Neural progenitor cell (in vitro differentiated cells): ENCODE results near the gene CPN2. TPM values are rescaled to one million over a fixed set of nuclear protein-coding genes. Genes with fewer than 3 reads are reported as not detected.

Experiments
- DNase-seq: peaks from one replicate; pipeline ENCODE4 v3.0.0-alpha.2; 2016; ENCODE audit warnings: low spot score
- H2AFZ ChIP-seq: fragments of 200-600 bp; sonication (generic); replicated peaks from 2 replicates; pipeline ENCODE4 v1.6.1; 2016; ENCODE audit warnings: antibody characterized with exemption
- H3F3A ChIP-seq: fragments of 200-600 bp; sonication (generic); 2 replicates; pipeline ENCODE4 v1.6.1; 2016; ENCODE audit warnings: antibody characterized with exemption, low read depth
- H3K27ac ChIP-seq: fragments of 200-600 bp; sonication (generic); 2 replicates; pipeline ENCODE4 v1.5.1; 2016; ENCODE audit warnings: mild to moderate bottlenecking
- H3K27me3 ChIP-seq: fragments of 200-600 bp; sonication (generic); 2 replicates; pipeline ENCODE4 v1.6.1; 2016; ENCODE audit warnings: mild to moderate bottlenecking, moderate library complexity
- H3K36me3 ChIP-seq: fragments of 200-600 bp; sonication (generic); 2 replicates; pipeline ENCODE4 v1.5.1; 2016
- H3K4me1 ChIP-seq: fragments of 200-600 bp; sonication (generic); 2 replicates; pipeline ENCODE4 v1.6.1; 2016; ENCODE audit warnings: mixed run types
- H3K4me2 ChIP-seq: fragments of 200-600 bp; sonication (generic); 2 replicates; pipeline ENCODE4 v1.6.1; 2016
- H3K4me3 ChIP-seq: fragments of 200-600 bp; sonication (generic); 2 replicates; pipeline ENCODE4 v1.5.1; 2016
- H3K79me2 ChIP-seq: fragments of 200-600 bp; sonication (generic); 2 replicates; pipeline ENCODE4 v1.6.1; 2016; ENCODE audit warnings: low read depth
- H3K9ac ChIP-seq: fragments of 200-600 bp; sonication (generic); 2 replicates; pipeline ENCODE4 v1.6.1; 2016
- H3K9me3 ChIP-seq: fragments of 200-600 bp; sonication (generic); 2 replicates; pipeline ENCODE4 v1.5.1; 2016; ENCODE audit warnings: low read depth
- H4K20me1 ChIP-seq: fragments of 200-600 bp; sonication (generic); 2 replicates; pipeline ENCODE4 v1.6.1; 2016; ENCODE audit warnings: low read depth
- H3K27ac Mint-ChIP-seq: 3 replicates; pipeline ENCODE4 v1.8.0; 2021; ENCODE audit warnings: mixed read lengths
- H3K27me3 Mint-ChIP-seq: 2 replicates; pipeline ENCODE4 v1.8.0; 2022; ENCODE audit warnings: low read depth, mild to moderate bottlenecking, inconsistent platforms, moderate library complexity, mixed read lengths; ENCODE audit not compliant: insufficient read depth
- H3K36me3 Mint-ChIP-seq: 3 replicates; pipeline ENCODE4 v1.8.0; 2021; ENCODE audit warnings: mixed read lengths
- H3K4me1 Mint-ChIP-seq: 3 replicates; pipeline ENCODE4 v1.8.0; 2021; ENCODE audit warnings: mixed read lengths
- H3K4me3 Mint-ChIP-seq: 3 replicates; pipeline ENCODE4 v1.8.0; 2021; ENCODE audit warnings: mild to moderate bottlenecking, moderate library complexity, mixed read lengths
- H3K9me3 Mint-ChIP-seq: 3 replicates; pipeline ENCODE4 v1.8.0; 2020; ENCODE audit warnings: mixed read lengths
- EZH2 ChIP-seq: fragments of 200-600 bp; sonication (generic); IDR thresholded peaks from 2 replicates; pipeline ENCODE4 v1.6.1; 2017; ENCODE audit warnings: antibody characterized with exemption, mild to moderate bottlenecking, moderate library complexity
- EZH2phosphoT487 ChIP-seq: fragments of 200-600 bp; sonication (generic); IDR thresholded peaks from 2 replicates; pipeline ENCODE4 v1.6.1; 2017; ENCODE audit warnings: antibody characterized with exemption
- total RNA-seq: library from RNA; depleted of rRNA; stranded (reverse); fragments of >200 nt; gene quantifications from 2 replicates; pipeline ENCODE4 v1.2.3, GENCODE V29; 2015; ENCODE audit warnings: low replicate concordance
- TF ChIP-seq, protein P1 (sequence below): fragments of 200-600 bp; sonication (generic); IDR thresholded peaks from 2 replicates; pipeline ENCODE4 v1.5.1; 2017; ENCODE audit warnings: antibody characterized with exemption, mild to moderate bottlenecking

The CPN2 gene
- total RNA-seq, 1 donor from 2014 or later, result not detected

DNA sequence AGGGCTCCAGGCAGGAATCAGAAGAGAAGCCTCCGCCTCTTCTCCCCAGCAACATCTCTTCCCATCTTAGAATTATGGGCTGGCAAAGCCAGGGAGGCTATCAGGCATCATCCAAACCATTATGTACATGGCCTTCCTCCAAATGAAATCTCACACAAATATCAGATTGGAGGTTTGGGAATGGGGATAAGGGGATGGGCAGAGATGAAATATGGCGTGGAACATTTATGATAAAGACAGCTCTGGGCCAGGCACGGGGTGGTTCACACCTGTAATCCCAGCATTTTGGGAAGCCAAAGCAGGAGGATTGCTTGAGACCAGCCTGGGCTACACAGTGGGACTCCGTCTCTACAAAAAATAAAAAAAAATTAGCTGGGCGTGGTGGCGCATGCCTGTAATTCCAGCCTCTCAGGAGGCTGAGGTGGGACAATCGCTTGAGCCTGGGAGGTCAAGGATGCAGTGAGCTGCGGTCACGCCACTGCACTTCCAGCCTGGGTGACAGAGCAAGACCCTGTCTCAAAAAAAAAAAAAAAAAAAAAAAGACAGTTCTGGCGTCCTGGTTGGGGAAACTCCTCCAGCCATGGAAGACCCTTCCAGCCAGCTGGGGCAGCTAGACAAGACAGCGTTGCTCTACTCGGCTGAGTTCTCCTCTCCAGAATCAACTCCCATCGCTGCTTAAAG, 36.6 kb downstream of the CPN2 start:
- H3K4me1 Mint-ChIP-seq, result peaks cover 33% of the 10 kb centered on the region
- H3K9ac ChIP-seq, result no peak overlapping the region

DNA sequence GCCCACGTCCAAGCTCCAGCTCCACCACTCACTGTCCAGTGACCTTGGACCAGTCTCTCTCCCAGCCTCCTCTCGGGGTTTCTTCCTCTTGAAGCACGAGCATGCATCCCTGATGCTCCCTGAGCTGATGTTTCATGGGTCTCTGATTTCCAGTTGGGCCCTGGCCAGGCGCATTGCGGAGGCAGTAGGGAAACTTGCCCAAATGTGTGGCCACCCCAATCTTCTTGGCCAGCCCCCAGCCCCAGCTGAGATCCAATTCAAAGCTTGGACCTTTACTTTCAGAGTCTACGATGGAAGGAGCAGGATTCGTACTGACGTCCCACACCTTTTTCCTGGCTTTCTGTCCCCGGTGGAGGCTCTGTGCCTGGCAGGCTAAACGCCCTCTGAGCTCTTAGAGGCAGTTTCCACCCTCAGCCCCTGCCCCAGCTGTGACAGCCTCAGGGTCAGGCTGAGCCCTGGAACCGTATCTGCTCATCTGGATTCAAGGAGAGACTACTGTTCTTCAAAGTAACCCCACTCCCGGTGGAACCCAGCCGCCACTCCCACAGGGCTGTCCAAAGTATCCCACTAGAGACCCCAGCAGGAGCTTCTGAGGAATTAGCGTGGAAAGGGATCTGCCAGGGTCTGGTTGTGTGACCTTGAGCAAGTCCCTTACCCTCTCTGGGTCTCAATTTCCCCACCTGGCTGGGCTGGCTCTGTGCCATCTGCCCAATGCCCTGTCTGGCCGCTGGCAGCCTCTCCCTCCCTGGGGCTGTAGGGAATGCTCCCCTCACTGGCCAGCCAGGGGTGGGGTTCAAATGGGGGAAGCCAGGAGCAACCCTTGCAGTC, 37.4 kb downstream of the CPN2 start:
- DNase-seq, result peak; percentile 52

More for the DNA sequence above, 36.6 kb downstream of the CPN2 start:
- Histone ChIP-seq H3K9me3 (peaks cover 7% of the 10 kb centered on the region), H3K27ac (no peak overlapping the region), H3K79me2 (no peaks in the 10 kb centered on the region), H4K20me1 (no peaks in the 10 kb centered on the region), H3K4me1 (peaks cover 30% of the 10 kb centered on the region), H3K4me2 (peak overlapping the region; percentile 72), H3K27me3 (peaks cover 21% of the 10 kb centered on the region), H3K4me3 (no peak overlapping the region), H3F3A (peaks cover 26% of the 10 kb centered on the region), H2AFZ (no peak overlapping the region), H3K36me3 (no peaks in the 10 kb centered on the region)
- TF ChIP-seq EZH2 (no peak), EZH2phosphoT487 (no peak)
- TF ChIP-seq, protein P1, sequence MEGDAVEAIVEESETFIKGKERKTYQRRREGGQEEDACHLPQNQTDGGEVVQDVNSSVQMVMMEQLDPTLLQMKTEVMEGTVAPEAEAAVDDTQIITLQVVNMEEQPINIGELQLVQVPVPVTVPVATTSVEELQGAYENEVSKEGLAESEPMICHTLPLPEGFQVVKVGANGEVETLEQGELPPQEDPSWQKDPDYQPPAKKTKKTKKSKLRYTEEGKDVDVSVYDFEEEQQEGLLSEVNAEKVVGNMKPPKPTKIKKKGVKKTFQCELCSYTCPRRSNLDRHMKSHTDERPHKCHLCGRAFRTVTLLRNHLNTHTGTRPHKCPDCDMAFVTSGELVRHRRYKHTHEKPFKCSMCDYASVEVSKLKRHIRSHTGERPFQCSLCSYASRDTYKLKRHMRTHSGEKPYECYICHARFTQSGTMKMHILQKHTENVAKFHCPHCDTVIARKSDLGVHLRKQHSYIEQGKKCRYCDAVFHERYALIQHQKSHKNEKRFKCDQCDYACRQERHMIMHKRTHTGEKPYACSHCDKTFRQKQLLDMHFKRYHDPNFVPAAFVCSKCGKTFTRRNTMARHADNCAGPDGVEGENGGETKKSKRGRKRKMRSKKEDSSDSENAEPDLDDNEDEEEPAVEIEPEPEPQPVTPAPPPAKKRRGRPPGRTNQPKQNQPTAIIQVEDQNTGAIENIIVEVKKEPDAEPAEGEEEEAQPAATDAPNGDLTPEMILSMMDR, result no peak
- Mint-ChIP-seq H3K27ac (no peak overlapping the region), H3K9me3 (peaks cover 17% of the 10 kb centered on the region), H3K4me3 (peak overlapping the region; percentile 70), H3K36me3 (peaks cover 3% of the 10 kb centered on the region), H3K27me3 (peaks cover 61% of the 10 kb centered on the region)
- no peak for DNase-seq

DNA sequence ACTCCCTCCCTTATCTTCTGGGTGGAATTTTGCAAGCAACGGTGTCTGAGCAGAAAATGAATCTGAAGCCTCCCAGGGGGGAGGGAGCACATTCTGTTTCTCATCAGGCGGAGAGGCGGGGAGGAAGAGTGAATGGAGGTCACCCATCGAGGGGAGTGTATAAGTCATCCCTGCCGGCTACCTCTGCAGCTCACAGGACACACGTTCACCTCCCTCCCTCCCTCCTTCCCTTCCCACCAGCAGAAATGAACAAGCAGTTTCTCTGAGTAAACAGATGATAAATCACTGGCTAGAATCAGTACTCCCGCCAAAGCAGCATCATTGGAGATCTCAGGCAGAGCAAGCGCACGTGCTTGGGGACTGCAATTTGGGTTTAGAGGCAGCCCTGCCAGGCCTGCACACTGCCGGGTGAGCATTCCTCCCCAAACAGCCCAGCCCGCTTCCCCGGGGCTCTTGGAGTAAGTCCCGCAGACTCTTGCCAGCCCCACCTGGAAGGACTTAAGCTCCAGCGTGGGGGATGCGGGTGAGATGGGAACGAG, 38.3 kb downstream of the CPN2 start:
- TF ChIP-seq EZH2 (no peak), EZH2phosphoT487 (no peak)
- TF ChIP-seq, protein P1, result no peak
- Histone ChIP-seq H3F3A (peaks cover 26% of the 10 kb centered on the region), H3K79me2 (no peaks in the 10 kb centered on the region), H2AFZ (no peak overlapping the region), H3K4me2 (peak overlapping the region; percentile 3), H3K9me3 (no peaks in the 10 kb centered on the region), H3K27ac (no peak overlapping the region), H3K4me3 (no peak overlapping the region), H3K36me3 (no peaks in the 10 kb centered on the region), H3K27me3 (peaks cover 21% of the 10 kb centered on the region), H3K9ac (no peak overlapping the region), H3K4me1 (peaks cover 40% of the 10 kb centered on the region), H4K20me1 (no peaks in the 10 kb centered on the region)
- peak; percentile 55 for DNase-seq
- peaks cover 9% of the 10 kb centered on the region for H3K9me3 Mint-ChIP-seq
- H3K36me3 Mint-ChIP-seq, result no peaks in the 10 kb centered on the region
- peaks cover 41% of the 10 kb centered on the region for H3K4me1 Mint-ChIP-seq
- no peak overlapping the region for H3K27ac Mint-ChIP-seq
- H3K4me3 Mint-ChIP-seq, result peak overlapping the region; percentile 35
- peaks cover 70% of the 10 kb centered on the region for H3K27me3 Mint-ChIP-seq

More for the DNA sequence above, 37.4 kb downstream of the CPN2 start:
- Histone ChIP-seq H3K27me3 (peaks cover 21% of the 10 kb centered on the region), H4K20me1 (no peaks in the 10 kb centered on the region), H3K9ac (no peak overlapping the region), H3K4me2 (no peak overlapping the region), H3K9me3 (peaks cover 2% of the 10 kb centered on the region), H3K36me3 (no peaks in the 10 kb centered on the region), H3K4me3 (no peak overlapping the region), H2AFZ (no peak overlapping the region), H3K27ac (no peak overlapping the region), H3K4me1 (peaks cover 34% of the 10 kb centered on the region), H3F3A (peaks cover 26% of the 10 kb centered on the region), H3K79me2 (no peaks in the 10 kb centered on the region)
- Mint-ChIP-seq H3K9me3 (peaks cover 10% of the 10 kb centered on the region), H3K27ac (no peak overlapping the region), H3K4me1 (peaks cover 39% of the 10 kb centered on the region), H3K4me3 (no peak overlapping the region), H3K36me3 (no peaks in the 10 kb centered on the region), H3K27me3 (peaks cover 68% of the 10 kb centered on the region)
- TF ChIP-seq, protein P1, result peak; percentile 27
- no peak for TF ChIP-seq EZH2
